SK-N-SH (cell line): ENCODE results near the gene NRARP. TPM values are rescaled to one million over a fixed set of nuclear protein-coding genes. Genes with fewer than 3 reads are reported as not detected.

ENCODE experiments used
- CTCF ChIA-PET: fragments of 300-600, 350-600 bp; formaldehyde crosslinking; extraction: SDS; loops from one replicate; lab custom pipeline; 2021; lab: Yijun Ruan, JAX
- POLR2A ChIA-PET: fragments of 350-600 bp; sonication (Branson Sonifier 250); formaldehyde crosslinking; extraction: SDS; loops from one replicate; lab custom pipeline; 2020; ENCODE audit warnings: antibody characterized with exemption, inconsistent platforms; lab: Yijun Ruan, JAX
- DNase-seq: peaks from one replicate; pipeline ENCODE4 v3.0.0; 2012
- H2AFZ ChIP-seq: fragments of 200-600 bp; sonication (generic); 2 replicates; pipeline ENCODE4 v1.8.1; 2016; ENCODE audit warnings: antibody characterized with exemption, mild to moderate bottlenecking, low read depth
- H3F3A ChIP-seq: fragments of 200-600 bp; sonication (generic); replicated peaks from 2 replicates; pipeline ENCODE3; 2016; ENCODE audit warnings: antibody characterized with exemption, mild to moderate bottlenecking; ENCODE audit not compliant: insufficient read depth
- H3K27ac ChIP-seq, 2 experiments: fragments of 200-500 bp in 1 of 2; fragments of 200-600 bp in 1 of 2; sonication (Bioruptor generic) in 1 of 2; sonication (generic), shearing (Covaris generic) in 1 of 2; 2 replicates each; pipeline versions ENCODE4 v1.5.1 to v1.6.1; 2014 to 2016; ENCODE audit warnings: low read depth in 2 of 2, inconsistent platforms in 1 of 2, low read length in 1 of 2, mild to moderate bottlenecking in 1 of 2, mixed read lengths in 1 of 2
- H3K27me3 ChIP-seq: fragments of 200-600 bp; sonication (generic), shearing (Covaris generic); 2 replicates; pipeline ENCODE4 v1.6.1; 2016; ENCODE audit warnings: mixed run types; ENCODE audit not compliant: insufficient read depth
- H3K36me3 ChIP-seq, 2 experiments: fragments of 200-500 bp in 1 of 2; fragments of 200-600 bp in 1 of 2; sonication (Bioruptor generic) in 1 of 2; sonication (generic) in 1 of 2; replicated peaks in 1 of 2; 2 replicates each; pipeline versions ENCODE3 to v1.5.1; 2014 to 2016; ENCODE audit warnings: low read length in 1 of 2, mild to moderate bottlenecking in 1 of 2; ENCODE audit not compliant: insufficient read depth in 2 of 2, control insufficient read depth in 1 of 2
- H3K4me1 ChIP-seq, 2 experiments: fragments of 200-500 bp in 1 of 2; fragments of 200-600 bp in 1 of 2; sonication (Bioruptor generic) in 1 of 2; sonication (generic), shearing (Covaris generic) in 1 of 2; 2 replicates each; pipeline versions ENCODE4 v1.5.1 to v1.6.1; 2014 to 2016; ENCODE audit warnings: low read depth in 1 of 2, low read length in 1 of 2, mixed run types in 1 of 2; ENCODE audit not compliant: insufficient read depth in 2 of 2, control insufficient read depth in 1 of 2
- H3K4me2 ChIP-seq: fragments of 200-600 bp; sonication (generic), shearing (Covaris generic); 2 replicates; pipeline ENCODE4 v1.6.1; 2017; ENCODE audit warnings: mixed run types
- H3K4me3 ChIP-seq, 2 experiments: fragments of 200-500 bp in 1 of 2; fragments of 200-600 bp in 1 of 2; sonication (Bioruptor generic) in 1 of 2; sonication (generic), shearing (Covaris generic) in 1 of 2; 2 replicates each; pipeline versions ENCODE4 v1.5.1 to v1.8.1; 2014 to 2016; ENCODE audit warnings: low read depth in 2 of 2, inconsistent platforms in 1 of 2, low read length in 1 of 2, mild to moderate bottlenecking in 1 of 2, mixed read lengths in 1 of 2, moderate library complexity in 1 of 2
- H3K79me2 ChIP-seq: fragments of 200-600 bp; sonication (generic); 2 replicates; pipeline ENCODE4 v1.8.1; 2017; ENCODE audit warnings: mild to moderate bottlenecking; ENCODE audit not compliant: insufficient read depth
- H3K9ac ChIP-seq: fragments of 200-600 bp; sonication (generic); 2 replicates; pipeline ENCODE4 v1.6.1; 2017; ENCODE audit warnings: mixed run types
- H3K9me2 ChIP-seq: fragments of 200-600 bp; sonication (generic); 2 replicates; pipeline ENCODE4 v1.6.1; 2017; ENCODE audit warnings: mixed run types
- H3K9me3 ChIP-seq: fragments of 200-600 bp; sonication (generic); 2 replicates; pipeline ENCODE4 v1.6.1; 2017; ENCODE audit warnings: mixed run types, mild to moderate bottlenecking, moderate library complexity
- H4K20me1 ChIP-seq: fragments of 200-600 bp; sonication (generic); 2 replicates; pipeline ENCODE4 v1.6.1; 2017; ENCODE audit warnings: mild to moderate bottlenecking, mixed run types; ENCODE audit not compliant: insufficient read depth
- EP300 ChIP-seq, 2 experiments: IDR thresholded peaks; 2 replicates each; pipeline versions ENCODE4 v1.4.0 to v1.6.1; 2012; ENCODE audit warnings: borderline replicate concordance in 1 of 2, low read depth in 1 of 2, low read length in 1 of 2
- FOSL2 ChIP-seq: IDR thresholded peaks from 2 replicates; pipeline ENCODE4 v1.4.0; 2012; ENCODE audit warnings: low read depth, mild to moderate bottlenecking, moderate library complexity, borderline replicate concordance
- FOXJ3 ChIP-seq: sonication (generic); formaldehyde crosslinking; IDR thresholded peaks from 2 replicates; pipeline ENCODE4 v1.5.1; 2020; ENCODE audit warnings: mild to moderate bottlenecking, missing genetic modification reagents
- FOXM1 ChIP-seq: IDR thresholded peaks from 2 replicates; pipeline ENCODE4 v1.4.0; 2012; ENCODE audit warnings: low read depth, mild to moderate bottlenecking
- GABPA ChIP-seq: IDR thresholded peaks from 2 replicates; pipeline ENCODE4 v1.4.0; 2012; ENCODE audit warnings: low read depth, mild to moderate bottlenecking
- MEF2A ChIP-seq: IDR thresholded peaks from 2 replicates; pipeline ENCODE4 v1.4.0; 2012; ENCODE audit warnings: low read depth, borderline replicate concordance
- NRF1 ChIP-seq: IDR thresholded peaks from 2 replicates; pipeline ENCODE4 v1.6.1; 2012; ENCODE audit warnings: low read depth, mild to moderate bottlenecking, low read length
- POLR2AphosphoS5 ChIP-seq: IDR thresholded peaks from 2 replicates; pipeline ENCODE4 v1.6.1; 2012; ENCODE audit warnings: low read depth, low read length
- RAD21 ChIP-seq: IDR thresholded peaks from 2 replicates; pipeline ENCODE4 v1.6.1; 2012; ENCODE audit warnings: mild to moderate bottlenecking, low read length
- RCOR1 ChIP-seq: fragments of 150-350 bp; IDR thresholded peaks from 2 replicates; pipeline ENCODE4 v1.6.1; 2017; ENCODE audit warnings: antibody characterized with exemption, low read length
- RFX5 ChIP-seq: IDR thresholded peaks from 2 replicates; pipeline ENCODE4 v1.6.1; 2012; ENCODE audit warnings: mild to moderate bottlenecking, improper control_type of control experiment, low read length
- SIN3A ChIP-seq: IDR thresholded peaks from 2 replicates; pipeline ENCODE4 v1.6.1; 2012; ENCODE audit warnings: low read depth, mild to moderate bottlenecking, low read length, moderate library complexity, borderline replicate concordance
- SMC3 ChIP-seq: IDR thresholded peaks from 2 replicates; pipeline ENCODE4 v1.6.1; 2012; ENCODE audit warnings: low read depth, low read length, improper control_type of control experiment
- TAF1 ChIP-seq: IDR thresholded peaks from 2 replicates; pipeline ENCODE4 v1.6.1; 2012; ENCODE audit warnings: low read depth, mild to moderate bottlenecking, low read length, moderate library complexity, borderline replicate concordance
- TCF12 ChIP-seq: IDR thresholded peaks from 2 replicates; pipeline ENCODE4 v1.4.0; 2012
- TEAD4 ChIP-seq: IDR thresholded peaks from 2 replicates; pipeline ENCODE4 v1.4.0; 2012; ENCODE audit warnings: mild to moderate bottlenecking, borderline replicate concordance; ENCODE audit not compliant: insufficient read depth
- WGBS: methylation state at CpG from one replicate; pipeline ENCODE4 v1.1.6; 2017; ENCODE audit warnings: low lambda C conversion rate; 5-methylcytosine and 5-hydroxymethylcytosine counted together
- polyA plus RNA-seq, 3 experiments: library from polyadenylated mRNA; depleted of rRNA; stranded (reverse); fragments of >200 nt; gene quantifications; 2 replicates each; pipeline ENCODE4 v1.2.3, GENCODE V29; 2012
- TF ChIP-seq, protein P1 (sequence below): IDR thresholded peaks from 2 replicates; pipeline ENCODE4 v1.4.0; 2012; ENCODE audit warnings: low read depth, borderline replicate concordance
- TF ChIP-seq, protein P2 (sequence below): IDR thresholded peaks from 2 replicates; pipeline ENCODE4 v1.4.0; 2012; ENCODE audit warnings: low read depth
- TF ChIP-seq, protein P3 (sequence below): fragments of 150-350 bp; IDR thresholded peaks from 2 replicates; pipeline ENCODE4 v1.6.1; 2017; ENCODE audit warnings: antibody characterized with exemption, low read length, low read depth, borderline replicate concordance
- TF ChIP-seq, protein P4 (sequence below): fragments of 200-600 bp; sonication (generic); IDR thresholded peaks from 2 replicates; pipeline ENCODE4 v1.6.1; 2017; ENCODE audit warnings: antibody characterized with exemption, mild to moderate bottlenecking, moderate library complexity
- TF ChIP-seq, protein P5 (sequence below): IDR thresholded peaks from 2 replicates; pipeline ENCODE4 v1.4.0; 2012; ENCODE audit warnings: low read depth, borderline replicate concordance

NRARP gene
- polyA plus RNA-seq, 1 of the 3 experiments (the other 2 are of a cell fraction), result 3.9 TPM

DNA sequence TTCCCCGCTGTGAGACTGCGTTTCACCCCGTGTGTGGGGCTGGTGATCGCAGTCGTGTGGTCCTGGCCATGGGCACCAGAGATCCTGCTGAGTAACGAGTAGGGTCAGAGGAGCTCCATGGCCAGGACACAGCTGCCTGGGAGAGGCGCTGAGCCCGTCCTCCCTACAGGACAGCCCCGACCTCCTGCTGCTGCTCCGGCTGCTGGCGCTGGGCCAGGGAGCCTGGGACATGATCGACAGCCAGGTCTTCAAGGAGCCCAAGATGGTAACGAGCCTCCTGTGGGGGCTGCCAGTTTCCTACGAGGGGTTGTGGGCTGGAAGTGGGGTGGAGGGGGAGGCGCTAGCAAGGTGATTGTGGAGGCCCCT is 35.9 kb downstream of the NRARP start:
- ChIA-PET POLR2A (no interaction called here), CTCF (interaction anchor here (0.6 to 1.5 kb wide), 5 partner anchors 11 to 179 kb away, joined by 3 to 9 read pairs (median 4); no protein-coding TSS in a partner anchor)
- no peaks in the 10 kb centered on the region for H3K79me2 ChIP-seq
- WGBS, result 88% methylated on average over 10 of the region's 15 CpGs
- DNase-seq, result no peak
- no peak overlapping the region for H3K27ac ChIP-seq
- H4K20me1 ChIP-seq, result no peaks in the 10 kb centered on the region
- TF ChIP-seq MEF2A, result no peak
- H3K9ac ChIP-seq, result no peak overlapping the region
- H3F3A ChIP-seq, result peaks cover 3% of the 10 kb centered on the region
- no peak overlapping the region for H3K4me3 ChIP-seq
- peaks cover 19 to 44% of the 10 kb centered on the region in 2 experiments for H3K36me3 ChIP-seq
- no peaks in the 10 kb centered on the region for H3K9me3 ChIP-seq
- H2AFZ ChIP-seq, result no peak overlapping the region
- no peaks in the 10 kb centered on the region for H3K4me1 ChIP-seq
- H3K9me2 ChIP-seq, result no peaks in the 10 kb centered on the region
- H3K27me3 ChIP-seq, result no peaks in the 10 kb centered on the region
- H3K4me2 ChIP-seq, result no peak overlapping the region

DNA sequence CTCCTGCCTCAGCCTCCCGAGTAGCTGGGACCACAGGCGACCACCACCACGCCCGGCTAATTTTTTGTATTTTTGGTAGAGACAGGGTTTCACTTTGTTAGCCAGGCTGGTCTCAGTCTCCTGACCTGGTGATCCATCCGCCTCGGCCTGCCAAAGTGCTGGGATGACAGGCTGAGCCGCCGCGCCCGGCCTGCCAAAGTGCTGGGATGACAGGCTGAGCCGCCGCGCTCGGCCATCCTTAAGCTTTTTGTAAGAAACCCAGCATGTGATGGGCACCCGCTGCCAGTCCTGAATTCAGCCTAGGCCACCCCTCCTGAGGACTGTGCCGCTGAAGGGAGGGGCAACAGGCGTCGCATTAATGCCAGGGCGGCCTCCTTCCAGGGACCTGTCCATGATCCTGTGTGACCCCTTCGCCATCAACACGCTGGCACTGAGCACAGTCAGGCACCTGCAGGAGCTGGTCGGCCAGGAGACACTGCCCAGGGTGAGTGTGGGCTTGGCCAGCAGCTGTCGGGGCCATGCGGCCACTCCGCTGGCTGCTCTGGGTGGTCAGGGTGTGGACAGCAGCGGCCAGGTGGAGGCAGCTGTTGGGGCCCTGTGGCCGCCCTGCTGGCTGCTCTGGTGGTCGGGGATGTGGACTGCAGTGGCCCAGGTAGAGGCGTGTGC is 36.4 kb downstream of the NRARP start:
- Histone ChIP-seq H3K27ac (no peak overlapping the region), H3K9ac (no peak overlapping the region), H3K9me3 (no peaks in the 10 kb centered on the region), H3K79me2 (0 out of 2 replicates have a peak, but pooled peaks cover 3% of the 10 kb centered on the region), H3F3A (peaks cover 3% of the 10 kb centered on the region), H3K4me1 (no peaks in the 10 kb centered on the region), H3K27me3 (no peaks in the 10 kb centered on the region), H3K4me2 (no peak overlapping the region), H3K4me3 (no peak overlapping the region), H3K9me2 (no peaks in the 10 kb centered on the region), H4K20me1 (no peaks in the 10 kb centered on the region), H3K36me3 (peaks cover 19 to 43% of the 10 kb centered on the region in 2 experiments), H2AFZ (no peak overlapping the region)
- CTCF ChIA-PET, result interaction anchor here (1.3 to 1.4 kb wide), 4 partner anchors 11 to 31 kb away, joined by 3 to 9 read pairs (median 4); no protein-coding TSS in a partner anchor
- TF ChIP-seq RCOR1 (no peak), SMC3 (no peak), GABPA (no peak), POLR2AphosphoS5 (no peak), RAD21 (no peak), TEAD4 (no peak), FOSL2 (no peak), RFX5 (no peak), SIN3A (no peak), TCF12 (no peak), FOXJ3 (CRISPR knock-in tag) (no peak), NRF1 (no peak), FOXM1 (no peak), TAF1 (no peak), EP300 (IDR thresholded peaks at IDR 0.05; ENCODE audit: borderline replicate concordance in 1 of 2, low read depth in 1 of 2, low read length in 1 of 2) (no peak)
- TF ChIP-seq, protein P1, sequence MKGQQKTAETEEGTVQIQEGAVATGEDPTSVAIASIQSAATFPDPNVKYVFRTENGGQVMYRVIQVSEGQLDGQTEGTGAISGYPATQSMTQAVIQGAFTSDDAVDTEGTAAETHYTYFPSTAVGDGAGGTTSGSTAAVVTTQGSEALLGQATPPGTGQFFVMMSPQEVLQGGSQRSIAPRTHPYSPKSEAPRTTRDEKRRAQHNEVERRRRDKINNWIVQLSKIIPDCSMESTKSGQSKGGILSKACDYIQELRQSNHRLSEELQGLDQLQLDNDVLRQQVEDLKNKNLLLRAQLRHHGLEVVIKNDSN, result no peak
- TF ChIP-seq, protein P2, sequence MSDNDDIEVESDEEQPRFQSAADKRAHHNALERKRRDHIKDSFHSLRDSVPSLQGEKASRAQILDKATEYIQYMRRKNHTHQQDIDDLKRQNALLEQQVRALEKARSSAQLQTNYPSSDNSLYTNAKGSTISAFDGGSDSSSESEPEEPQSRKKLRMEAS, result no peak
- TF ChIP-seq, protein P3, sequence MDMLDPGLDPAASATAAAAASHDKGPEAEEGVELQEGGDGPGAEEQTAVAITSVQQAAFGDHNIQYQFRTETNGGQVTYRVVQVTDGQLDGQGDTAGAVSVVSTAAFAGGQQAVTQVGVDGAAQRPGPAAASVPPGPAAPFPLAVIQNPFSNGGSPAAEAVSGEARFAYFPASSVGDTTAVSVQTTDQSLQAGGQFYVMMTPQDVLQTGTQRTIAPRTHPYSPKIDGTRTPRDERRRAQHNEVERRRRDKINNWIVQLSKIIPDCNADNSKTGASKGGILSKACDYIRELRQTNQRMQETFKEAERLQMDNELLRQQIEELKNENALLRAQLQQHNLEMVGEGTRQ, result no peak
- TF ChIP-seq, protein P4, sequence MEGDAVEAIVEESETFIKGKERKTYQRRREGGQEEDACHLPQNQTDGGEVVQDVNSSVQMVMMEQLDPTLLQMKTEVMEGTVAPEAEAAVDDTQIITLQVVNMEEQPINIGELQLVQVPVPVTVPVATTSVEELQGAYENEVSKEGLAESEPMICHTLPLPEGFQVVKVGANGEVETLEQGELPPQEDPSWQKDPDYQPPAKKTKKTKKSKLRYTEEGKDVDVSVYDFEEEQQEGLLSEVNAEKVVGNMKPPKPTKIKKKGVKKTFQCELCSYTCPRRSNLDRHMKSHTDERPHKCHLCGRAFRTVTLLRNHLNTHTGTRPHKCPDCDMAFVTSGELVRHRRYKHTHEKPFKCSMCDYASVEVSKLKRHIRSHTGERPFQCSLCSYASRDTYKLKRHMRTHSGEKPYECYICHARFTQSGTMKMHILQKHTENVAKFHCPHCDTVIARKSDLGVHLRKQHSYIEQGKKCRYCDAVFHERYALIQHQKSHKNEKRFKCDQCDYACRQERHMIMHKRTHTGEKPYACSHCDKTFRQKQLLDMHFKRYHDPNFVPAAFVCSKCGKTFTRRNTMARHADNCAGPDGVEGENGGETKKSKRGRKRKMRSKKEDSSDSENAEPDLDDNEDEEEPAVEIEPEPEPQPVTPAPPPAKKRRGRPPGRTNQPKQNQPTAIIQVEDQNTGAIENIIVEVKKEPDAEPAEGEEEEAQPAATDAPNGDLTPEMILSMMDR, result no peak
- TF ChIP-seq, protein P5, sequence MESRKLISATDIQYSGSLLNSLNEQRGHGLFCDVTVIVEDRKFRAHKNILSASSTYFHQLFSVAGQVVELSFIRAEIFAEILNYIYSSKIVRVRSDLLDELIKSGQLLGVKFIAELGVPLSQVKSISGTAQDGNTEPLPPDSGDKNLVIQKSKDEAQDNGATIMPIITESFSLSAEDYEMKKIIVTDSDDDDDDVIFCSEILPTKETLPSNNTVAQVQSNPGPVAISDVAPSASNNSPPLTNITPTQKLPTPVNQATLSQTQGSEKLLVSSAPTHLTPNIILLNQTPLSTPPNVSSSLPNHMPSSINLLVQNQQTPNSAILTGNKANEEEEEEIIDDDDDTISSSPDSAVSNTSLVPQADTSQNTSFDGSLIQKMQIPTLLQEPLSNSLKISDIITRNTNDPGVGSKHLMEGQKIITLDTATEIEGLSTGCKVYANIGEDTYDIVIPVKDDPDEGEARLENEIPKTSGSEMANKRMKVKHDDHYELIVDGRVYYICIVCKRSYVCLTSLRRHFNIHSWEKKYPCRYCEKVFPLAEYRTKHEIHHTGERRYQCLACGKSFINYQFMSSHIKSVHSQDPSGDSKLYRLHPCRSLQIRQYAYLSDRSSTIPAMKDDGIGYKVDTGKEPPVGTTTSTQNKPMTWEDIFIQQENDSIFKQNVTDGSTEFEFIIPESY, result no peak
- 90% methylated on average over 15 of the region's 29 CpGs for WGBS
- no peak for DNase-seq
- POLR2A ChIA-PET, result no interaction called here
